HepG2 (cell line): ENCODE measurements around the gene MBD5. TPM values are rescaled to one million over a fixed set of nuclear protein-coding genes. Genes with fewer than 3 reads are reported as not detected.
A peak's percentile ranks its signal among the peaks of the same experiment; 100 is the strongest.

Source experiments
- ATAC-seq: fragments of 200-7000 bp; cut with Tn5 transposase; 3 replicates; pipeline ENCODE4 v1.9.1; 2020; ENCODE audit warnings: mild to moderate bottlenecking, moderate library complexity
- BruUV-seq: library from RNA; stranded (reverse); fragments of 400-500 nt; replicated peaks from 2 replicates; lab custom pipeline; 2021; lab: Mats Ljungman, UMichigan
- CTCF ChIA-PET: fragments of 300-600 bp; formaldehyde crosslinking; extraction: SDS; loops from one replicate; lab custom pipeline; 2021; ENCODE audit warnings: low total read pairs, inconsistent platforms, low intra/inter-chr PET ratio; lab: Yijun Ruan, JAX
- POLR2A ChIA-PET: fragments of 350-600 bp; sonication (Branson Sonifier 250); formaldehyde crosslinking; loops from one replicate; lab custom pipeline; 2020; ENCODE audit warnings: antibody characterized with exemption, inconsistent platforms; lab: Yijun Ruan, JAX
- DNase-seq: peaks from one replicate; pipeline ENCODE4 v3.0.0-alpha.2; 2015; ENCODE audit warnings: low spot score
- FAIRE-seq: peaks from 3 replicates; lab custom pipeline; 2011; peaks lifted over from hg19 to GRCh38; lab: Jason Lieb, UNC
- H2AFZ ChIP-seq: one replicate; pipeline ENCODE4 v1.6.1; 2011; ENCODE audit warnings: low read length, inconsistent platforms
- H3K27ac ChIP-seq: fragments of 300-600 bp; 3 replicates; pipeline ENCODE4 v1.8.0; 2011; ENCODE audit warnings: mixed run types, mild to moderate bottlenecking, mixed read lengths, low read length, inconsistent platforms; ENCODE audit not compliant: insufficient read depth; ENCODE audit errors: extremely low read length
- H3K27me3 ChIP-seq, 2 experiments: fragments of 200-600 bp in 1 of 2; 2 replicates in 1 of 2; 3 replicates in 1 of 2; pipeline versions ENCODE4 v1.6.0 to v1.8.0; 2011; ENCODE audit warnings: low read length in 2 of 2, mild to moderate bottlenecking in 2 of 2, moderate library complexity in 2 of 2, inconsistent platforms in 1 of 2; ENCODE audit not compliant: insufficient read depth in 2 of 2, control insufficient read depth in 1 of 2
- H3K36me3 ChIP-seq, 2 experiments: fragments of 200-600 bp in 1 of 2; replicated peaks in 1 of 2; 2 replicates in 1 of 2; 3 replicates in 1 of 2; pipeline versions ENCODE4 v1.5.1 to v1.8.0; 2011; ENCODE audit warnings: low read length in 2 of 2, inconsistent platforms in 1 of 2; ENCODE audit not compliant: insufficient read depth in 2 of 2, control insufficient read depth in 1 of 2
- H3K4me1 ChIP-seq: 2 replicates; pipeline ENCODE4 v1.5.1; 2012; ENCODE audit warnings: low read length, inconsistent platforms; ENCODE audit not compliant: insufficient read depth
- H3K4me2 ChIP-seq: 2 replicates; pipeline ENCODE4 v1.6.0; 2011; ENCODE audit warnings: low read depth, low read length, inconsistent platforms
- H3K4me3 ChIP-seq, 3 experiments: fragments of 200-600 bp in 1 of 3; sonication (generic), shearing (Covaris generic) in 1 of 3; replicated peaks in 1 of 3; 2 replicates each; pipeline ENCODE4 v1.5.1; 2011 to 2016; ENCODE audit warnings: low read length in 3 of 3, inconsistent platforms in 2 of 3, low read depth in 2 of 3, mild to moderate bottlenecking in 2 of 3, control low read depth in 1 of 3, mixed read lengths in 1 of 3; ENCODE audit not compliant: insufficient read depth in 1 of 3
- H3K79me2 ChIP-seq: one replicate; pipeline ENCODE4 v1.6.1; 2011; ENCODE audit warnings: low read length, inconsistent platforms; ENCODE audit not compliant: insufficient read depth
- H3K9ac ChIP-seq: 2 replicates; pipeline ENCODE4 v1.6.0; 2011; ENCODE audit warnings: mild to moderate bottlenecking, low read depth, low read length, inconsistent platforms; ENCODE audit not compliant: insufficient read depth
- H3K9me3 ChIP-seq: 2 replicates; pipeline ENCODE4 v1.5.1; 2012; ENCODE audit warnings: mild to moderate bottlenecking, low read length
- H4K20me1 ChIP-seq: 2 replicates; pipeline ENCODE4 v1.6.0; 2011; ENCODE audit warnings: inconsistent platforms, mild to moderate bottlenecking, low read length, moderate library complexity; ENCODE audit not compliant: insufficient read depth
- CBX5 ChIP-seq: sonication (generic); formaldehyde crosslinking; IDR thresholded peaks from 2 replicates; pipeline ENCODE4 v1.4.0; 2020; ENCODE audit warnings: missing genetic modification reagents, borderline replicate concordance
- REPIN1 ChIP-seq: sonication (generic); formaldehyde crosslinking; IDR thresholded peaks from 2 replicates; pipeline ENCODE4 v1.8.0; 2022; ENCODE audit warnings: missing genetic modification reagents, low read depth, mild to moderate bottlenecking, borderline replicate concordance
- SRSF9 ChIP-seq: fragments of 200-400 bp; formaldehyde crosslinking; IDR thresholded peaks from 2 replicates; pipeline ENCODE4 v1.6.1; 2018; ENCODE audit warnings: borderline replicate concordance, mild to moderate bottlenecking, low read depth, low read length; ENCODE audit not compliant: insufficient read depth, poor library complexity, severe bottlenecking
- ZNF136 ChIP-seq: sonication (generic); formaldehyde crosslinking; IDR thresholded peaks from 2 replicates; pipeline ENCODE4 v1.8.1; 2022; ENCODE audit warnings: low read depth, mild to moderate bottlenecking, moderate library complexity, missing genetic modification reagents
- ZNF253 ChIP-seq: sonication (generic); formaldehyde crosslinking; IDR thresholded peaks from 2 replicates; pipeline ENCODE4 v1.8.0; 2022; ENCODE audit warnings: mild to moderate bottlenecking, missing genetic modification reagents, borderline replicate concordance
- WGBS: methylation state at CpG from one replicate; pipeline ENCODE4 v1.1.6; 2017; ENCODE audit warnings: low lambda C conversion rate; 5-methylcytosine and 5-hydroxymethylcytosine counted together
- in situ Hi-C: cut with HindIII; loops from 2 replicates; pipeline ENCODE4 v1.10.0; 2017; ENCODE audit warnings: low pct_unique_long_range_greater_than_20kb; ENCODE audit not compliant: extremely low pct_ligation_motif_present
- intact Hi-C: fragments of 100-400 bp; cut with micrococcal nuclease; formaldehyde crosslinking; loops from one replicate; pipeline ENCODE4 v1.10.0; 2022; ENCODE audit not compliant: unreplicated experiment
- polyA plus RNA-seq, 8 experiments: library from polyadenylated mRNA; depleted of rRNA in 3 of 8; stranded (reverse) in 7 of 8; unstranded in 1 of 8; fragments of >200 nt; fragmentation: Illumina TruSeq in 4 of 8; extraction: Trizol in 4 of 8; gene quantifications; 2 replicates each; pipeline versions ENCODE4 v1.2.1 to v1.2.3, GENCODE V29; 2011 to 2016; ENCODE audit warnings: low read depth in 4 of 8, missing spikeins in 1 of 8, mixed read lengths in 1 of 8; ENCODE audit not compliant: insufficient read depth in 1 of 8
- total RNA-seq, 5 experiments: library from RNA; depleted of rRNA; stranded (reverse); fragments of >200 nt; fragmentation: Illumina TruSeq; extraction: Trizol; gene quantifications; 2 replicates each; pipeline ENCODE4 v1.2.3, GENCODE V29; 2016; ENCODE audit warnings: low read depth in 1 of 5
- TF ChIP-seq, protein P1 (sequence below): sonication (generic); formaldehyde crosslinking; IDR thresholded peaks from 2 replicates; pipeline ENCODE4 v1.4.0; 2020; ENCODE audit warnings: mild to moderate bottlenecking, missing genetic modification reagents
- TF ChIP-seq, protein P2 (sequence below), 2 experiments: fragments of 450-650 bp in 1 of 2; sonication (generic) in 1 of 2; formaldehyde crosslinking; IDR thresholded peaks; 2 replicates each; pipeline versions ENCODE4 v1.5.0 to v1.8.0; 2020 to 2022; ENCODE audit warnings: mild to moderate bottlenecking in 1 of 2, missing genetic modification reagents in 1 of 2
- TF ChIP-seq, protein P3 (sequence below): sonication (generic); formaldehyde crosslinking; IDR thresholded peaks from 2 replicates; pipeline ENCODE4 v1.4.0; 2020; ENCODE audit warnings: mild to moderate bottlenecking, missing genetic modification reagents

Gene MBD5
- total and polyA plus RNA-seq, 2 of the 13 experiments (the other 11 are each of a cell fraction or from before 2014, with no cell fraction given) = 13.5 to 26.4 TPM

DNA sequence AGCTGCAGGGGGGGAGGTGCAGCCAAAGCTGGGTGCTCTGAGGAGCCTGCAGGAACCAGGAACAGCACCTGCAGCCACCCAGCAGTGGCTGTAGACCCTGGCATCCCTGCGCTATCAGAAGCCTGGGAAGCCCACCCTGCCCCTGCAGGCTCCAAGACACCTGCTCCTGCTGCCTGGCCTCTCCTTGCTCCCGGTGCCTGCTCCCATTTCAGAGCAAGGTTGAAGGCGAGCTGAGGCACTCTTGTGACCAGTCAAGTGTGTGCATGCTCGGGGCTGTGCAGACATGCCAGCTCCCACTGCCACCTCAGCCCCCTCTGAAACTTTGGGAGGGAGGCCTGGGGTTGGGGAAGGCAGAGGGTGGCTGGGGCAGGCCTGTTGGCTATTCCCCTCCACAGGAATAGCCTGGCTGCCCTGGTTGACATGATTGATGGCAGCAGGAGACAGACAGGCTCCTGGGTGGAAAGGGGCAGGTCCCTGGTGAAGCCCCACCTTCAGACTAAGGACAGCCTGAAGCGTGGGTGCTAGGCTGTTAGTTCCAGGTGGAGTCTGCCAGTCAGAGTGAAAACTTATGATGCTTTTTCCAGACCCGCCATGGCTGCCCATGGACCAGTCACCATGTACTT is 151.4 kb downstream of the MBD5 start:
- no peaks in the 10 kb centered on the region for H3K27me3 ChIP-seq
- ChIA-PET POLR2A (no interaction called here), CTCF (no interaction called here)
- H3K36me3 ChIP-seq = no peaks in the 10 kb centered on the region
- intact Hi-C loops = no loop called here
- no peaks in the 10 kb centered on the region for H4K20me1 ChIP-seq
- TF ChIP-seq REPIN1 = no peak
- TF ChIP-seq SRSF9 = no peak
- TF ChIP-seq, protein P1, sequence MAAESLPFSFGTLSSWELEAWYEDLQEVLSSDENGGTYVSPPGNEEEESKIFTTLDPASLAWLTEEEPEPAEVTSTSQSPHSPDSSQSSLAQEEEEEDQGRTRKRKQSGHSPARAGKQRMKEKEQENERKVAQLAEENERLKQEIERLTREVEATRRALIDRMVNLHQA (CRISPR knock-in tag) = no peak
- TF ChIP-seq ZNF136 = no peak
- TF ChIP-seq, protein P2, sequence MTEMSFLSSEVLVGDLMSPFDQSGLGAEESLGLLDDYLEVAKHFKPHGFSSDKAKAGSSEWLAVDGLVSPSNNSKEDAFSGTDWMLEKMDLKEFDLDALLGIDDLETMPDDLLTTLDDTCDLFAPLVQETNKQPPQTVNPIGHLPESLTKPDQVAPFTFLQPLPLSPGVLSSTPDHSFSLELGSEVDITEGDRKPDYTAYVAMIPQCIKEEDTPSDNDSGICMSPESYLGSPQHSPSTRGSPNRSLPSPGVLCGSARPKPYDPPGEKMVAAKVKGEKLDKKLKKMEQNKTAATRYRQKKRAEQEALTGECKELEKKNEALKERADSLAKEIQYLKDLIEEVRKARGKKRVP (CRISPR knock-in tag; IDR thresholded peaks at IDR 0.05) = no peak
- no peak for TF ChIP-seq CBX5 (CRISPR knock-in tag)
- FAIRE-seq (no peak), ATAC-seq (no peak; the same call in 2 of the 3 replicates), DNase-seq (no peak)
- no peak overlapping the region for H3K27ac ChIP-seq
- no peak overlapping the region for H3K4me2 ChIP-seq
- BruUV-seq = no TSS peak
- H3K4me1 ChIP-seq = no peaks in the 10 kb centered on the region
- no peaks in the 10 kb centered on the region for H3K79me2 ChIP-seq
- no peak overlapping the region for H3K9ac ChIP-seq
- WGBS = 75% methylated on average over 4 of the region's 6 CpGs
- H3K4me3 ChIP-seq = no peak overlapping the region
- H3K9me3 ChIP-seq = no peaks in the 10 kb centered on the region
- in situ Hi-C loops = no loop called here
- H2AFZ ChIP-seq = no peak overlapping the region

DNA sequence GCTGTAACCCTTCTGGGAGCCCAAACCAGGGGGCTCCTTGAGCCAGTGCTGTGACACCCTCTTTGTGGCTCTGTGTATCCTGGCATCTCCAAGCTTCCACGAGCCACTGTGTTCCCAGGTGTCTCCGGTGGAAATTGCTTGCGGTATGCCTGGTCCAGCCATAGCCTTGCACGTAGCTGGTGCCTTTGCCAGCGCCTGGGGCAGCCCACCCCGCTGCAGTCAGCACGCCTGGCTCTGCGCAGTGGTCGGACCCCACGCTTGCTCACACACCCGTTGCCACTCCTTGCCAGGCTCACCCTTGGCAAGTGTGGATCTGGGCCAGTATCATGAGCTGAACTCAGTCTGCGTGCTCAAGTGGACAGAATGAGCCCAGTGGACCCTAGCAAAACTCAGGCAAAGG is 152.3 kb downstream of the MBD5 start:
- DNase-seq = no peak
- ChIA-PET POLR2A (no interaction called here), CTCF (no interaction called here)
- Histone ChIP-seq H3K4me1 (no peaks in the 10 kb centered on the region), H3K36me3 (no peaks in the 10 kb centered on the region), H3K27ac (no peak overlapping the region), H3K9ac (no peak overlapping the region), H2AFZ (no peak overlapping the region), H3K4me3 (no peak overlapping the region), H3K79me2 (no peaks in the 10 kb centered on the region), H3K4me2 (no peak overlapping the region), H3K9me3 (no peaks in the 10 kb centered on the region), H4K20me1 (no peaks in the 10 kb centered on the region), H3K27me3 (no peaks in the 10 kb centered on the region)
- intact Hi-C loops (no loop called here), in situ Hi-C loops (no loop called here)
- no peak for TF ChIP-seq ZNF253 (CRISPR knock-in tag)
- TF ChIP-seq, protein P3, sequence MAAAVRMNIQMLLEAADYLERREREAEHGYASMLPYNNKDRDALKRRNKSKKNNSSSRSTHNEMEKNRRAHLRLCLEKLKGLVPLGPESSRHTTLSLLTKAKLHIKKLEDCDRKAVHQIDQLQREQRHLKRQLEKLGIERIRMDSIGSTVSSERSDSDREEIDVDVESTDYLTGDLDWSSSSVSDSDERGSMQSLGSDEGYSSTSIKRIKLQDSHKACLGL (CRISPR knock-in tag) = 0 out of 2 replicates have a peak, but pooled peaks have one; percentile 29
- no peak for ATAC-seq
- FAIRE-seq = no peak
- 94% methylated on average over 10 of the region's 12 CpGs for WGBS
- no TSS peak for BruUV-seq
